ENCODE data around the gene CALR. TPM values are rescaled to one million over a fixed set of nuclear protein-coding genes. Genes with fewer than 3 reads are reported as not detected.
"Not testable (repeated sequence)": the region's sequence is repeated elsewhere in the genome, so short reads cannot be mapped to it uniquely, and the experiment has no call there.

CALR gene
- 723 TPM for polyA plus RNA-seq
- long read RNA-seq, donor 1, transcript CALR-201 (9 exons, 1,903 nt), result major isoform, 128 of 273 reads
- long read RNA-seq, donor 1, partial matches to known transcripts, result 129 of 273 reads
- long read RNA-seq, donor 1, other reads (novel, unspliced or antisense), result 12 of 273 reads
- long read RNA-seq, donor 2, transcript CALR-201 (9 exons, 1,903 nt), result major isoform, 208 of 519 reads
- long read RNA-seq, donor 2, transcript CALR-207 (4 exons, 781 nt), result minor isoform, 5 of 519 reads
- long read RNA-seq, donor 2, transcript CALR-203 (2 exons, 667 nt), result minor isoform, 5 of 519 reads
- long read RNA-seq, donor 2, partial matches to known transcripts, result 272 of 519 reads
- long read RNA-seq, donor 2, other reads (novel, unspliced or antisense), result 28 of 519 reads
- long read RNA-seq, donor 3, result 0 reads
- long read RNA-seq, donor 4, transcript CALR-201 (9 exons, 1,903 nt), result major isoform, 22 of 45 reads
- long read RNA-seq, donor 4, partial matches to known transcripts, result 23 of 45 reads
- long read RNA-seq, donor 4, other reads (novel, unspliced or antisense), result 0 of 45 reads
- long read RNA-seq, donor 5, transcript CALR-201 (9 exons, 1,903 nt), result major isoform, 102 of 184 reads
- long read RNA-seq, donor 5, partial matches to known transcripts, result 73 of 184 reads
- long read RNA-seq, donor 5, other reads (novel, unspliced or antisense), result 5 of 184 reads
- long read RNA-seq, donor 6, transcript CALR-201 (9 exons, 1,903 nt), result major isoform, 174 of 1,456 reads
- long read RNA-seq, donor 6, transcript CALR-203 (2 exons, 667 nt), result minor isoform, 9 of 1,456 reads
- long read RNA-seq, donor 6, partial matches to known transcripts, result 1,257 of 1,456 reads
- long read RNA-seq, donor 6, other reads (novel, unspliced or antisense), result 13 of 1,456 reads
- long read RNA-seq, donor 7, transcript CALR-201 (9 exons, 1,903 nt), result major isoform, 53 of 161 reads
- long read RNA-seq, donor 7, partial matches to known transcripts, result 103 of 161 reads
- long read RNA-seq, donor 7, other reads (novel, unspliced or antisense), result 0 of 161 reads
- long read RNA-seq, donor 8, transcript CALR-201 (9 exons, 1,903 nt), result major isoform, 205 of 1,779 reads
- long read RNA-seq, donor 8, transcript CALR-207 (4 exons, 781 nt), result minor isoform, 5 of 1,779 reads
- long read RNA-seq, donor 8, partial matches to known transcripts, result 1,555 of 1,779 reads
- long read RNA-seq, donor 8, other reads (novel, unspliced or antisense), result 8 of 1,779 reads
- long read RNA-seq, donor 9, transcript CALR-201 (9 exons, 1,903 nt), result major isoform, 158 of 1,275 reads
- long read RNA-seq, donor 9, partial matches to known transcripts, result 1,103 of 1,275 reads
- long read RNA-seq, donor 9, other reads (novel, unspliced or antisense), result 8 of 1,275 reads
- long read RNA-seq, donor 10, transcript CALR-201 (9 exons, 1,903 nt), result major isoform, 152 of 1,328 reads
- long read RNA-seq, donor 10, transcript CALR-203 (2 exons, 667 nt), result minor isoform, 8 of 1,328 reads
- long read RNA-seq, donor 10, partial matches to known transcripts, result 1,151 of 1,328 reads
- long read RNA-seq, donor 10, other reads (novel, unspliced or antisense), result 15 of 1,328 reads
- long read RNA-seq, donor 11, transcript CALR-201 (9 exons, 1,903 nt), result major isoform, 85 of 221 reads
- long read RNA-seq, donor 11, transcript CALR-203 (2 exons, 667 nt), result minor isoform, 7 of 221 reads
- long read RNA-seq, donor 11, partial matches to known transcripts, result 128 of 221 reads
- long read RNA-seq, donor 11, other reads (novel, unspliced or antisense), result 0 of 221 reads

DNA sequence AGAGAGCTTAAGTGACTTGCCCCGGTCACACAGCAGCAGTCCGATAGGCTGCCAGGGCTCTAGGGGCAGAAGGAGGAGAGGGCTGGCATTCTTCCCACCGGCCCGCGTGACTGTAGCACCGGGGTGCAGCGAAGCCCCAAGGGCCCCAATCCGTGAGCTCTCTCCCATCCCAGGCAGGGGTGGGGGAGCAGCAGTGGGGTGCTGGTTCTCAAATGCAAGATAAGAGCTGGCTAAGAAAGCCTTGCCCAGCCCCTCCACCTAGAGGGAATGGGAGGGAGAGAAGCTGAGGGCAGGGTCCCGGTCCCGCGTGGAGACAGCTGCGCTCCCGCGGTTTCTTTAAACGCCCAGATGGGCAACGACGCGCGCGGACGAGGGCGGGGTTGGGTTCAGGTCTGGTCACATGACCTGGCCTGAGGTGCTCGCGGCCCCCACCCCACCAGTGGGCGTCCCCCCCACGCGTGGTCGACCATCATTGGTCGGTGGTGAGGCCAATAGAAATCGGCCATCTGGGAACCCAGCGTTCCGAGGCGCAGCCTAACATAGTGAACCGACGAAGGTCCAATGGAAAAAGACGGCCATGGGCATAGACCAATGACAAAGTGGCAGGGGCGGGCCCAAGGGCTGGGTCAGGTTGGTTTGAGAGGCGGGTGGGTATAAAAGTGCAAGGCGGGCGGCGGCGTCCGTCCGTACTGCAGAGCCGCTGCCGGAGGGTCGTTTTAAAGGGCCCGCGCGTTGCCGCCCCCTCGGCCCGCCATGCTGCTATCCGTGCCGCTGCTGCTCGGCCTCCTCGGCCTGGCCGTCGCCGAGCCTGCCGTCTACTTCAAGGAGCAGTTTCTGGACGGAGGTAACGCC is at the start of gene CALR:
Gene CALR, plus strand, starts transcription at position 683 of the 852 bp plus-strand sequence. Its CDS starts 71 bp downstream, at position 754.
- DNase-seq, result peak; percentile 99 to 100
- peaks cover 26% of the 10 kb centered on the region for H3K4me1 ChIP-seq (ENCODE audit: control insufficient read depth, insufficient read depth, low read length)

GRCh38 chr19:12890299-12890786 is 48.1 kb upstream of the CALR start:
- not testable (repeated sequence) for H3K9me3 ChIP-seq (ENCODE audit: control insufficient read depth, low read depth, low read length); H3K4me1 ChIP-seq (ENCODE audit: control insufficient read depth, insufficient read depth, low read length); DNase-seq; H3K4me3 ChIP-seq (ENCODE audit: low read length)
- Histone ChIP-seq H3K36me3 (ENCODE audit: control insufficient read depth, insufficient read depth, low read length) (peaks cover 15% of the 10 kb centered on the region), H3K27ac (ENCODE audit: low read length) (peak overlapping the region; percentile 16), H3K27me3 (ENCODE audit: control insufficient read depth, insufficient read depth, low read length) (peaks cover 26% of the 10 kb centered on the region)
- no CpG with 5 or more reads among the region's 10 CpGs for WGBS (ENCODE audit: insufficient coverage, low lambda C conversion rate)

More for the DNA sequence above, at the start of gene CALR:
- no CpG with 5 or more reads among the region's 63 CpGs for WGBS (ENCODE audit: insufficient coverage, low lambda C conversion rate)
- Histone ChIP-seq H3K36me3 (ENCODE audit: control insufficient read depth, insufficient read depth, low read length) (peaks cover 38% of the 10 kb centered on the region), H3K4me3 (ENCODE audit: low read length) (peak within 1 kb of the TSS; percentile 86), H3K27me3 (ENCODE audit: control insufficient read depth, insufficient read depth, low read length) (no peaks in the 10 kb centered on the region), H3K27ac (ENCODE audit: low read length) (peak within 1 kb of the TSS; percentile 58), H3K9me3 (ENCODE audit: control insufficient read depth, low read depth, low read length) (peaks cover 5% of the 10 kb centered on the region)

DNA sequence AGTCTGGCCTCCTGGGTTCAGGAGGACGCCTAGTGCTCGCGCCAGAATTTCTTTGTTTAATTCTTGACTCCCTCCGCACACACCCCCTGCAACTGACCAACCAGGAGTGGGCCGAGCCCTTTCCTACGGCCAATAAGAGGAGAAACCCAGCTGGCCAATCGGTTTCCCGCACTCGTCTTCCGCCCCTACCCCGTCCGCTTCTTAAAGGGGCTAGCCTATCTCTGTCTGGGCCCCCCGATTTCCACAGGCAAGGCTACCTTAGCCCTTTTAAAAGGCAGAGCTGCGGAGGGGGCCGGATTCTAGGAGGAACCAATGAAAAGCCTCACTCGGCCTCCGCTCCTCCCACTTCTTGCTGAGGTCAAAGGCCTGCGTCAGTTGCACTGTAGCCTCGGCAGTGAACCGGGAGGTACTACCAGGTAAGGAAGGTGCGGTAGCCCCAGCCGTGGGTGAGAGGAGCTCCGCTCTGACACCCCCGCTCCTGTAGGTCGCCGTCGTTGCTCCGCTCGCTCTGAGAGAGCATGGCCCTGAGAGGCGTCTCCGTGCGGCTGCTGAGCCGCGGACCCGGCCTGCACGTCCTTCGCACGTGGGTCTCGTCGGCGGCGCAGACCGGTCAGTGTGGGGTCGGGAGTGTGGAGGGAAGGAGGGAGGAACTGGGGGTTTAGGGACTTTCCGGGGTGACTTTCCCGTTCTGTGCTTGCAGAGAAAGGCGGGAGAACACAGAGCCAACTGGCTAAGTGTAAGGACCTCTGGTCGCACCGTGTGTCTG is 47.4 kb upstream of the CALR start, which contains the start of gene GCDH:
Gene GCDH, plus strand, starts transcription at position 374 of the 766 bp plus-strand sequence. Its CDS starts 145 bp downstream, at position 519.
- Histone ChIP-seq H3K4me1 (ENCODE audit: control insufficient read depth, insufficient read depth, low read length) (peaks cover 8% of the 10 kb centered on the region), H3K27ac (ENCODE audit: low read length) (peak within 1 kb of the TSS; percentile 16), H3K36me3 (ENCODE audit: control insufficient read depth, insufficient read depth, low read length) (peaks cover 16% of the 10 kb centered on the region), H3K4me3 (ENCODE audit: low read length) (peak within 1 kb of the TSS; percentile 81), H3K9me3 (ENCODE audit: control insufficient read depth, low read depth, low read length) (peaks cover 1% of the 10 kb centered on the region), H3K27me3 (ENCODE audit: control insufficient read depth, insufficient read depth, low read length) (peaks cover 21% of the 10 kb centered on the region)
- peak; percentile 97 to 99 for DNase-seq
- WGBS (ENCODE audit: insufficient coverage, low lambda C conversion rate), result no CpG with 5 or more reads among the region's 49 CpGs

DNA sequence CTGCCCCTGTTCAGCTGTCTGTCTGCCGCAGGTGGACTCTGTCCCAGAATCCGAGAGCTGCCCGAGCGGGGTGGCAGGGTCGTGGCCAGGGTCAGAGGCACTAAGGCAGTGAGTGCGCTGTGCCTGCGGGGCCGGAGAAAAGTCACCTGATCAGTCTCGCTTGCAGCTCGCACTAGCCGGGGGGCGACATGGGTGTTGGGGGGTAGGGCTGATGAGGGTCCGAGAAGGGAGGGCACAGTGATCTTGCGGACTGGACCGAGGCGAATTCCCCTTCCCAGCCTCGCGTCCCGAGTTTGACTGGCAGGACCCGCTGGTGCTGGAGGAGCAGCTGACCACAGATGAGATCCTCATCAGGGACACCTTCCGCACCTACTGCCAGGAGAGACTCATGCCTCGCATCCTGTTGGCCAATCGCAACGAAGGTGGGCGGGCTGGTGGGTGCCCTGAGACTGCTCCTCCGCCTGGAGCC is 46.8 kb upstream of the CALR start:
- Histone ChIP-seq H3K36me3 (ENCODE audit: control insufficient read depth, insufficient read depth, low read length) (peaks cover 22% of the 10 kb centered on the region), H3K27ac (ENCODE audit: low read length) (peak overlapping the region; percentile 13), H3K27me3 (ENCODE audit: control insufficient read depth, insufficient read depth, low read length) (peaks cover 15% of the 10 kb centered on the region), H3K4me3 (ENCODE audit: low read length) (peak overlapping the region; percentile 81), H3K4me1 (ENCODE audit: control insufficient read depth, insufficient read depth, low read length) (peaks cover 8% of the 10 kb centered on the region), H3K9me3 (ENCODE audit: control insufficient read depth, low read depth, low read length) (no peaks in the 10 kb centered on the region)
- no peak for DNase-seq
- no CpG with 5 or more reads among the region's 26 CpGs for WGBS (ENCODE audit: insufficient coverage, low lambda C conversion rate)

- no peak overlapping the region for H3K4me3 ChIP-seq (ENCODE audit: low read length)
- DNase-seq, result no peak
- no CpG with 5 or more reads among the region's 5 CpGs for WGBS (ENCODE audit: insufficient coverage, low lambda C conversion rate)
- peaks cover 37% of the 10 kb centered on the region for H3K36me3 ChIP-seq (ENCODE audit: control insufficient read depth, insufficient read depth, low read length)
- H3K27ac ChIP-seq (ENCODE audit: low read length), result no peak overlapping the region
- H3K27me3 ChIP-seq (ENCODE audit: control insufficient read depth, insufficient read depth, low read length), result no peaks in the 10 kb centered on the region
- peaks cover 8% of the 10 kb centered on the region for H3K4me1 ChIP-seq (ENCODE audit: control insufficient read depth, insufficient read depth, low read length)
- no peaks in the 10 kb centered on the region for H3K9me3 ChIP-seq (ENCODE audit: control insufficient read depth, low read depth, low read length)
Observed at GRCh38 chr19:12893582-12893981, 44.8 kb upstream of the CALR start.

GRCh38 chr19:12896460-12896859 is 41.9 kb upstream of the CALR start:
- H3K36me3 ChIP-seq (ENCODE audit: control insufficient read depth, insufficient read depth, low read length), result peaks cover 37% of the 10 kb centered on the region
- no peaks in the 10 kb centered on the region for H3K9me3 ChIP-seq (ENCODE audit: control insufficient read depth, low read depth, low read length)
- DNase-seq, result no peak
- no peak overlapping the region for H3K27ac ChIP-seq (ENCODE audit: low read length)
- peaks cover 8% of the 10 kb centered on the region for H3K4me1 ChIP-seq (ENCODE audit: control insufficient read depth, insufficient read depth, low read length)
- no peak overlapping the region for H3K4me3 ChIP-seq (ENCODE audit: low read length)
- H3K27me3 ChIP-seq (ENCODE audit: control insufficient read depth, insufficient read depth, low read length), result no peaks in the 10 kb centered on the region
- no CpG with 5 or more reads among the region's 17 CpGs for WGBS (ENCODE audit: insufficient coverage, low lambda C conversion rate)

- H3K27ac ChIP-seq (ENCODE audit: low read length), result no peak overlapping the region
- peaks cover 23% of the 10 kb centered on the region for H3K36me3 ChIP-seq (ENCODE audit: control insufficient read depth, insufficient read depth, low read length)
- no CpG with 5 or more reads among the region's 10 CpGs for WGBS (ENCODE audit: insufficient coverage, low lambda C conversion rate)
Observed at GRCh38 chr19:12899891-12900518, 38.4 kb upstream of the CALR start.

GRCh38 chr19:12907166-12907565 is 31.2 kb upstream of the CALR start:
- Histone ChIP-seq H3K36me3 (ENCODE audit: control insufficient read depth, insufficient read depth, low read length) (no peaks in the 10 kb centered on the region), H3K4me3 (ENCODE audit: low read length) (no peak overlapping the region), H3K27me3 (ENCODE audit: control insufficient read depth, insufficient read depth, low read length) (no peaks in the 10 kb centered on the region), H3K27ac (ENCODE audit: low read length) (no peak overlapping the region), H3K4me1 (ENCODE audit: control insufficient read depth, insufficient read depth, low read length) (no peaks in the 10 kb centered on the region), H3K9me3 (ENCODE audit: control insufficient read depth, low read depth, low read length) (no peaks in the 10 kb centered on the region)
- no peak for DNase-seq
- WGBS (ENCODE audit: insufficient coverage, low lambda C conversion rate), result no CpG with 5 or more reads among the region's 9 CpGs

More at GRCh38 chr19:12899891-12900518, 38.4 kb upstream of the CALR start:
- Histone ChIP-seq H3K27me3 (ENCODE audit: control insufficient read depth, insufficient read depth, low read length) (no peaks in the 10 kb centered on the region), H3K9me3 (ENCODE audit: control insufficient read depth, low read depth, low read length) (no peaks in the 10 kb centered on the region), H3K4me3 (ENCODE audit: low read length) (no peak overlapping the region), H3K4me1 (ENCODE audit: control insufficient read depth, insufficient read depth, low read length) (no peaks in the 10 kb centered on the region)
- no peak for DNase-seq

All from large intestine (tissue), 12 donors.